PC-3 (cell line): ENCODE data around the gene CAB39L. TPM values are rescaled to one million over a fixed set of nuclear protein-coding genes. Genes with fewer than 3 reads are reported as not detected.
"Not testable (repeated sequence)": the region's sequence is repeated elsewhere in the genome, so short reads cannot be mapped to it uniquely, and the experiment has no call there.

Experiments used
- ATAC-seq: fragments of 200-7000 bp; cut with Tn5 transposase; 2 replicates; pipeline ENCODE4 v1.9.1; 2020; ENCODE audit warnings: mild to moderate bottlenecking, moderate library complexity
- BruUV-seq: library from RNA; stranded (reverse); fragments of 400-500 nt; replicated peaks from 2 replicates; lab custom pipeline; 2021; lab: Mats Ljungman, UMichigan
- CTCF ChIA-PET: fragments of 300-600 bp; sonication (Branson Sonifier 250); formaldehyde crosslinking; loops from one replicate; lab custom pipeline; 2022; ENCODE audit warnings: antibody characterized with exemption; lab: Charles Lee
- POLR2A ChIA-PET: fragments of 300-600 bp; sonication (Branson Sonifier 250); formaldehyde crosslinking; loops from one replicate; lab custom pipeline; 2022; ENCODE audit warnings: antibody characterized with exemption; ENCODE audit not compliant: unreplicated experiment; lab: Charles Lee
- DNase-seq: peaks from one replicate; pipeline ENCODE4 v3.0.0-alpha.2; 2015
- H2AFZ ChIP-seq: fragments of 300-600 bp; sonication (generic); 2 replicates; pipeline ENCODE4 v1.6.0; 2016; ENCODE audit warnings: antibody characterized with exemption, low read length
- H3F3A ChIP-seq: fragments of 300-600 bp; sonication (generic); one replicate; pipeline ENCODE4 v1.6.0; 2017; ENCODE audit warnings: antibody characterized with exemption, low read length, control low read depth, mild to moderate bottlenecking; ENCODE audit not compliant: unreplicated experiment
- H3K27ac ChIP-seq: fragments of 300-600 bp; sonication (generic); 2 replicates; pipeline ENCODE4 v1.5.1; 2016; ENCODE audit warnings: mild to moderate bottlenecking, low read length
- H3K27me3 ChIP-seq: fragments of 300-600 bp; sonication (generic); 2 replicates; pipeline ENCODE4 v1.6.1; 2016; ENCODE audit warnings: low read length, mixed read lengths
- H3K36me3 ChIP-seq: fragments of 300-600 bp; sonication (generic); 2 replicates; pipeline ENCODE4 v1.6.1; 2016; ENCODE audit warnings: low read depth, mixed run types, low read length, mixed read lengths
- H3K4me1 ChIP-seq: fragments of 300-600 bp; sonication (generic); 2 replicates; pipeline ENCODE4 v1.5.1; 2016; ENCODE audit warnings: low read length; ENCODE audit not compliant: insufficient read depth
- H3K4me2 ChIP-seq: fragments of 300-600 bp; sonication (generic); 2 replicates; pipeline ENCODE4 v1.6.0; 2016; ENCODE audit warnings: low read length
- H3K4me3 ChIP-seq: fragments of 300-600 bp; sonication (generic); 2 replicates; pipeline ENCODE4 v1.5.1; 2016; ENCODE audit warnings: mild to moderate bottlenecking, low read length, mixed read lengths
- H3K79me2 ChIP-seq: fragments of 300-600 bp; sonication (generic); 2 replicates; pipeline ENCODE4 v1.6.1; 2017; ENCODE audit warnings: low read length, mixed read lengths
- H3K9ac ChIP-seq: fragments of 300-600 bp; sonication (generic); 2 replicates; pipeline ENCODE4 v1.6.0; 2016; ENCODE audit warnings: mild to moderate bottlenecking, low read length
- H3K9me2 ChIP-seq: fragments of 300-600 bp; sonication (generic); replicated peaks from 2 replicates; pipeline ENCODE4 v1.6.1; 2016; ENCODE audit warnings: mixed run types, low read length, mixed read lengths
- H3K9me3 ChIP-seq: fragments of 300-600 bp; sonication (generic); 2 replicates; pipeline ENCODE4 v1.6.1; 2016; ENCODE audit warnings: low read length, mixed read lengths
- H4K20me1 ChIP-seq: fragments of 300-600 bp; sonication (generic); 2 replicates; pipeline ENCODE4 v1.6.1; 2016; ENCODE audit warnings: low read length, mixed read lengths
- EZH2 ChIP-seq: fragments of 300-600 bp; sonication (generic); IDR thresholded peaks from one replicate; pipeline ENCODE4 v1.6.1; 2017; ENCODE audit warnings: antibody characterized with exemption, mild to moderate bottlenecking, low read length; ENCODE audit not compliant: unreplicated experiment
- EZH2phosphoT487 ChIP-seq: fragments of 300-600 bp; sonication (generic); IDR thresholded peaks from 2 replicates; pipeline ENCODE4 v1.6.1; 2018; ENCODE audit warnings: mild to moderate bottlenecking, antibody characterized with exemption, low read length, borderline replicate concordance
- intact Hi-C: fragments of 100-400 bp; cut with micrococcal nuclease; formaldehyde crosslinking; loops from 2 replicates; pipeline ENCODE4 v1.9.0; 2023
- total RNA-seq: library from RNA; depleted of rRNA; stranded (reverse); fragments of >200 nt; gene quantifications from 2 replicates; pipeline ENCODE4 v1.2.3, GENCODE V29; 2014
- TF ChIP-seq, protein P1 (sequence below): fragments of 300-600 bp; sonication (generic); conservative IDR thresholded peaks from 2 replicates; pipeline ENCODE4 v1.5.1; 2017; ENCODE audit warnings: antibody characterized with exemption, low read depth, mild to moderate bottlenecking, low read length

Gene CAB39L
- total RNA-seq, 1 experiment from 2014 or later, result 1.8 TPM

DNA sequence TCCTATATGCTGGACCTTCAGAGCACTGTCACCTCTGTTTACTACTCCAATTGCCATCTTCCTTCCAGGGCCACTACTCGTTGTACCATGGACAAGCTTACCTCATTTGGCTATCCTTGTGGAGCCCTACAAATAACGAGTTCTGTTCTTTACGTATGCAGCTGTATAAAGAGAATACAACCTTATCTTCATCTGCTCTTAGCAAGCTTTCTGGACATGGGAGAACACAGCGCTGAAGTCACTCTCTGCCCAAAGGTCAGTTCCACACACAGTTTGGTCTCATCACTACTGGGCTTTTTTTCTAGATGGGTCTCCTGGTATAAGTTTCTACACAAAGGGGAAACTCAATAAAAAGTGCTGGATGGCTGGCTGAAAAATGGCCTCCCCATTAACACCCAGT, 107.2 kb downstream of the CAB39L start:
- no peaks in the 10 kb centered on the region for H3K27me3 ChIP-seq
- intact Hi-C loops, result no loop called here
- CTCF ChIA-PET, result no interaction called here
- H3K9ac ChIP-seq, result no peak overlapping the region
- no peaks in the 10 kb centered on the region for H3K4me1 ChIP-seq
- POLR2A ChIA-PET, result no interaction called here
- ATAC-seq (no peak), DNase-seq (no peak)
- TF ChIP-seq EZH2phosphoT487 (no peak), EZH2 (no peak)
- TF ChIP-seq, protein P1, sequence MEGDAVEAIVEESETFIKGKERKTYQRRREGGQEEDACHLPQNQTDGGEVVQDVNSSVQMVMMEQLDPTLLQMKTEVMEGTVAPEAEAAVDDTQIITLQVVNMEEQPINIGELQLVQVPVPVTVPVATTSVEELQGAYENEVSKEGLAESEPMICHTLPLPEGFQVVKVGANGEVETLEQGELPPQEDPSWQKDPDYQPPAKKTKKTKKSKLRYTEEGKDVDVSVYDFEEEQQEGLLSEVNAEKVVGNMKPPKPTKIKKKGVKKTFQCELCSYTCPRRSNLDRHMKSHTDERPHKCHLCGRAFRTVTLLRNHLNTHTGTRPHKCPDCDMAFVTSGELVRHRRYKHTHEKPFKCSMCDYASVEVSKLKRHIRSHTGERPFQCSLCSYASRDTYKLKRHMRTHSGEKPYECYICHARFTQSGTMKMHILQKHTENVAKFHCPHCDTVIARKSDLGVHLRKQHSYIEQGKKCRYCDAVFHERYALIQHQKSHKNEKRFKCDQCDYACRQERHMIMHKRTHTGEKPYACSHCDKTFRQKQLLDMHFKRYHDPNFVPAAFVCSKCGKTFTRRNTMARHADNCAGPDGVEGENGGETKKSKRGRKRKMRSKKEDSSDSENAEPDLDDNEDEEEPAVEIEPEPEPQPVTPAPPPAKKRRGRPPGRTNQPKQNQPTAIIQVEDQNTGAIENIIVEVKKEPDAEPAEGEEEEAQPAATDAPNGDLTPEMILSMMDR, result no peak
- no peak overlapping the region for H3K27ac ChIP-seq
- no peaks in the 10 kb centered on the region for H3K79me2 ChIP-seq
- H3K4me2 ChIP-seq, result no peak overlapping the region
- no peak overlapping the region for H2AFZ ChIP-seq
- BruUV-seq, result no TSS peak
- no peaks in the 10 kb centered on the region for H3K36me3 ChIP-seq
- H3K4me3 ChIP-seq, result no peak overlapping the region
- no peaks in the 10 kb centered on the region for H3K9me3 ChIP-seq
- no peaks in the 10 kb centered on the region for H3F3A ChIP-seq
- H4K20me1 ChIP-seq, result no peaks in the 10 kb centered on the region
- no peaks in the 10 kb centered on the region for H3K9me2 ChIP-seq

- Histone ChIP-seq H3F3A (no peaks in the 10 kb centered on the region), H3K27ac (no peak overlapping the region), H3K9ac (no peak overlapping the region), H3K79me2 (no peaks in the 10 kb centered on the region), H3K36me3 (no peaks in the 10 kb centered on the region), H3K9me3 (no peaks in the 10 kb centered on the region), H3K4me3 (no peak overlapping the region), H2AFZ (no peak overlapping the region), H3K4me2 (no peak overlapping the region), H3K4me1 (no peaks in the 10 kb centered on the region), H3K9me2 (no peaks in the 10 kb centered on the region), H4K20me1 (no peaks in the 10 kb centered on the region), H3K27me3 (no peaks in the 10 kb centered on the region)
- ChIA-PET CTCF (no interaction called here), POLR2A (no interaction called here)
- DNase-seq, result no peak
- intact Hi-C loops, result no loop called here
- TF ChIP-seq, protein P1, result no peak
- TF ChIP-seq EZH2 (no peak), EZH2phosphoT487 (no peak)
- no TSS peak for BruUV-seq
- ATAC-seq, result no peak
These were observed 113.4 kb downstream of the CAB39L start for GRCh38 chr13:49330546-49330864.

GRCh38 chr13:49329831-49330545, 113.9 kb downstream of the CAB39L start:
- DNase-seq (no peak), ATAC-seq (no peak)
- intact Hi-C loops, result no loop called here
- H4K20me1 ChIP-seq, result no peaks in the 10 kb centered on the region
- H2AFZ ChIP-seq, result no peak overlapping the region
- H3F3A ChIP-seq, result no peaks in the 10 kb centered on the region
- H3K27ac ChIP-seq, result no peak overlapping the region
- CTCF ChIA-PET, result no interaction called here
- no peaks in the 10 kb centered on the region for H3K36me3 ChIP-seq
- no peaks in the 10 kb centered on the region for H3K9me2 ChIP-seq
- no peaks in the 10 kb centered on the region for H3K27me3 ChIP-seq
- no peak overlapping the region for H3K9ac ChIP-seq
- no peak overlapping the region for H3K4me2 ChIP-seq
- H3K9me3 ChIP-seq, result no peaks in the 10 kb centered on the region
- TF ChIP-seq EZH2 (no peak), EZH2phosphoT487 (no peak)
- TF ChIP-seq, protein P1, result no peak
- BruUV-seq, result no TSS peak
- H3K4me3 ChIP-seq, result no peak overlapping the region
- POLR2A ChIA-PET, result no interaction called here
- no peaks in the 10 kb centered on the region for H3K79me2 ChIP-seq
- H3K4me1 ChIP-seq, result no peaks in the 10 kb centered on the region

GRCh38 chr13:49327145-49327544, 116.7 kb downstream of the CAB39L start:
- H3K9me2 ChIP-seq, BruUV-seq, H3K27me3 ChIP-seq, H3K4me3 ChIP-seq, H3K9ac ChIP-seq, intact Hi-C loops, H2AFZ ChIP-seq, H3K9me3 ChIP-seq, CTCF ChIA-PET, POLR2A ChIA-PET, H4K20me1 ChIP-seq, H3K4me2 ChIP-seq, H3F3A ChIP-seq, H3K79me2 ChIP-seq, H3K27ac ChIP-seq, ATAC-seq, DNase-seq, H3K36me3 ChIP-seq, H3K4me1 ChIP-seq: not testable (repeated sequence)
